22Rv1 (cell line): Measurements from ENCODE around the gene PREP.

ENCODE experiments used
- ZFX ChIP-seq: fragments of 450-650 bp; IDR thresholded peaks from 2 replicates; pipeline ENCODE4 v1.6.1; 2017; ENCODE audit warnings: antibody characterized with exemption, borderline replicate concordance
- TF ChIP-seq, protein P1 (sequence below): fragments of 450-650 bp; IDR thresholded peaks from 2 replicates; pipeline ENCODE4 v1.5.1; 2017; ENCODE audit warnings: mild to moderate bottlenecking

DNA sequence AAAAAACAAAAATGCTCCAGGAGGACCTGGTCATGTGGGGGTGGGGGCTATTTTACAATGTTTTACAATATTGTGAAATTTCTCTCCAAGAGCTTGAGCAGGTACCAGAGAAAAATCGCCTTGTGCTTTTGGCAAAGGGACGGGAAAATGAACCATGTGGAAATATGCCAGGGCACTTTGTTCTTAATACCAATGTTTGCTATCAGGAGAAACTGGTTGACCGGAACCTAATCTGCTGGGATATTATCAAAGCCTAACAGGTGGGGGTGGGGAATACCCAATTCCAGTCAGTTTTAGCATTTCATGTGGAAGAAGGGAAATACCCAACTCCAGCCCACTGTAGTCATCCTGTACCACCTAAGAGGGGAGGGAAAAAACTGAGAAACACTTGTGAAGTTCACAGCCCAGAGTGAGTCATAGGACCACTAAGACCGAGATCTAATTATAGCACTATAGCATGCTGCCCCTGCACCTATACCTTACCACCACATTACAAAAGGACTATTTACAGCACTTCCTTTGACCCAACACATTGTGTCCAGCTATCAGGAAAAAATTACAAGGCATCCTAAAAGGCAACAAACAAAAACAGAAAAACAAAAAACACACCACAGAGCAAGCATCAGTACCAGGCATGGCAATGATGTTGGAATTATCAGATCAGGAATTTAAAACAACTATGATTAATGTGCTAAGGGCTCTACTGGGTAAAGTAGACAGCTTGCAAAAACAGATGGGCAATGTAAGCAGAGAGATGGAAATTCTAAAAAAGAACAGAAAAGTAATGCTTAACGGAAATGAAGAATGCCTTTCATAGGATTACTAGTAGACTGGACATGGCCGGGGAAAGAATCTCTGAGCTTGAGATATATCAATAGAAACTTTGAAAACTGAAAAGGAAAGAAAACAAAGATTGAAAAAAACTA lies 138.9 kb downstream of the PREP start:
- TF ChIP-seq, protein P1, sequence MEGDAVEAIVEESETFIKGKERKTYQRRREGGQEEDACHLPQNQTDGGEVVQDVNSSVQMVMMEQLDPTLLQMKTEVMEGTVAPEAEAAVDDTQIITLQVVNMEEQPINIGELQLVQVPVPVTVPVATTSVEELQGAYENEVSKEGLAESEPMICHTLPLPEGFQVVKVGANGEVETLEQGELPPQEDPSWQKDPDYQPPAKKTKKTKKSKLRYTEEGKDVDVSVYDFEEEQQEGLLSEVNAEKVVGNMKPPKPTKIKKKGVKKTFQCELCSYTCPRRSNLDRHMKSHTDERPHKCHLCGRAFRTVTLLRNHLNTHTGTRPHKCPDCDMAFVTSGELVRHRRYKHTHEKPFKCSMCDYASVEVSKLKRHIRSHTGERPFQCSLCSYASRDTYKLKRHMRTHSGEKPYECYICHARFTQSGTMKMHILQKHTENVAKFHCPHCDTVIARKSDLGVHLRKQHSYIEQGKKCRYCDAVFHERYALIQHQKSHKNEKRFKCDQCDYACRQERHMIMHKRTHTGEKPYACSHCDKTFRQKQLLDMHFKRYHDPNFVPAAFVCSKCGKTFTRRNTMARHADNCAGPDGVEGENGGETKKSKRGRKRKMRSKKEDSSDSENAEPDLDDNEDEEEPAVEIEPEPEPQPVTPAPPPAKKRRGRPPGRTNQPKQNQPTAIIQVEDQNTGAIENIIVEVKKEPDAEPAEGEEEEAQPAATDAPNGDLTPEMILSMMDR: no peak
- TF ChIP-seq ZFX: no peak
